HEK293T (cell line): ENCODE results near the gene FHIP1B.

Source experiments
- CTBP1 ChIP-seq: fragments of 450-650 bp; IDR thresholded peaks from 2 replicates; pipeline ENCODE4 v1.6.1; 2016; ENCODE audit warnings: borderline replicate concordance
- FOXM1 ChIP-seq: fragments of 450-650 bp; IDR thresholded peaks from 2 replicates; pipeline ENCODE4 v1.6.1; 2017; ENCODE audit warnings: mild to moderate bottlenecking, borderline replicate concordance
- HDGF ChIP-seq: fragments of 450-650 bp; IDR thresholded peaks from 2 replicates; pipeline ENCODE4 v1.6.1; 2017; ENCODE audit warnings: antibody characterized with exemption, borderline replicate concordance
- L3MBTL2 ChIP-seq: fragments of 450-650 bp; conservative IDR thresholded peaks from 2 replicates; pipeline ENCODE4 v1.6.1; 2016; ENCODE audit warnings: mild to moderate bottlenecking
- SP1 ChIP-seq: fragments of 450-650 bp; IDR thresholded peaks from 2 replicates; pipeline ENCODE4 v1.6.1; 2017
- SUZ12 ChIP-seq: fragments of 450-650 bp; IDR thresholded peaks from 2 replicates; pipeline ENCODE4 v1.6.1; 2016; ENCODE audit warnings: mild to moderate bottlenecking
- ZNF384 ChIP-seq: fragments of 450-650 bp; IDR thresholded peaks from 2 replicates; pipeline ENCODE4 v1.6.1; 2016

DNA sequence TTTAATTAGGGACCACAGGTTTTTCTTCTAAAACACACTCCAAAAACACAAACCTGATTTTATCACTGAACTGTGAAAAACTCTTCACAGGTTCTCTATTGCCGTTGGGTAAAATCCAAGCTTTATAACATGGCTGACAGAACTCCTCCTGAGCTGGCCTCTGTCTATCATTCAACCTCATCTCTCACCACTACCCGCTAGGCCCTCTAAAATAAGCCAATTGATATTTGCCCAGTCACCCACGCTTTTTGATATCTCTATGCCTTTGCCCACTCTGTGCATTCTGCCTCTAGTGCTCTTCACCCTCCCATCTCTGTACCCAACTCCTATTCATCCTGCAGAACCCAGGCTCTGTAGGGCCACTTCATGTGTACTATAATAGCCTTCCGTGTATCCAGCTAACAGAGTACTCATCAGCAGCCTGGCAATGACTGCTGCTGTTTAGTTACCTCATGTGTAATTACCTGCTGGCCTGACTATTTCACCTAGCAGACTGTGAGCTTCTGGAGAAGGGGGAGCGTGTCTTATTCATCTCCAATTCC is 3.4 kb upstream of the FHIP1B start:
- no peak for TF ChIP-seq HDGF
- TF ChIP-seq FOXM1 = no peak
- no peak for TF ChIP-seq SUZ12
- TF ChIP-seq L3MBTL2 = no peak
- TF ChIP-seq ZNF384 = no peak
- TF ChIP-seq CTBP1 = no peak
- TF ChIP-seq SP1 = no peak
